Left ventricle myocardium inferior (tissue), 1 donor: ENCODE results near the gene ROPN1B. TPM values are rescaled to one million over a fixed set of nuclear protein-coding genes. Genes with fewer than 3 reads are reported as not detected.
A peak's percentile ranks its signal among the peaks of the same experiment; 100 is the strongest.
"Not testable (repeated sequence)": the region's sequence is repeated elsewhere in the genome, so short reads cannot be mapped to it uniquely, and the experiment has no call there.

Source experiments
- DNase-seq: peaks from one replicate; pipeline ENCODE4 v3.0.0-alpha.2; 2020
- H3K27ac ChIP-seq: fragments of 200-600 bp; replicated peaks from 2 replicates; pipeline ENCODE4 v1.8.0; 2021
- H3K27me3 ChIP-seq: fragments of 200-600 bp; 2 replicates; pipeline ENCODE4 v1.8.0; 2021; ENCODE audit warnings: low read depth
- H3K36me3 ChIP-seq: fragments of 200-600 bp; 2 replicates; pipeline ENCODE4 v1.8.0; 2021
- H3K4me1 ChIP-seq: fragments of 200-600 bp; 2 replicates; pipeline ENCODE4 v1.8.0; 2021
- H3K4me3 ChIP-seq: fragments of 200-600 bp; 2 replicates; pipeline ENCODE4 v1.8.0; 2021; ENCODE audit warnings: mild to moderate bottlenecking, moderate library complexity
- H3K9me3 ChIP-seq: fragments of 200-600 bp; replicated peaks from 2 replicates; pipeline ENCODE4 v1.8.0; 2021
- CTCF ChIP-seq: fragments of 200-600 bp; IDR thresholded peaks from 2 replicates; pipeline ENCODE4 v1.8.0; 2021; ENCODE audit warnings: antibody characterized with exemption, mild to moderate bottlenecking, borderline replicate concordance
- intact Hi-C: fragments of 100-400 bp; cut with micrococcal nuclease; formaldehyde crosslinking; loops from one replicate; pipeline ENCODE4 v1.11.0; 2022
- total RNA-seq: library from RNA; stranded (reverse); fragmentation: NEBNext Ultra II Directional; extraction: Animal tissue kit (Norgen Biotek cat#: 25700); gene quantifications from one replicate; pipeline ENCODE4 v1.2.1, GENCODE V29; 2021
- donor health status: DM: no; HTN: yes; CAD: no; lungs with severe emphysema.

Gene ROPN1B
- total RNA-seq, 1 donor from 2014 or later: 4.0 TPM

GRCh38 chr3:125933397-125934173, 35.4 kb upstream of the ROPN1B start:
- H3K4me1 ChIP-seq, H3K27me3 ChIP-seq, DNase-seq, H3K4me3 ChIP-seq, intact Hi-C loops, H3K27ac ChIP-seq, H3K9me3 ChIP-seq, H3K36me3 ChIP-seq: not testable (repeated sequence)

DNA sequence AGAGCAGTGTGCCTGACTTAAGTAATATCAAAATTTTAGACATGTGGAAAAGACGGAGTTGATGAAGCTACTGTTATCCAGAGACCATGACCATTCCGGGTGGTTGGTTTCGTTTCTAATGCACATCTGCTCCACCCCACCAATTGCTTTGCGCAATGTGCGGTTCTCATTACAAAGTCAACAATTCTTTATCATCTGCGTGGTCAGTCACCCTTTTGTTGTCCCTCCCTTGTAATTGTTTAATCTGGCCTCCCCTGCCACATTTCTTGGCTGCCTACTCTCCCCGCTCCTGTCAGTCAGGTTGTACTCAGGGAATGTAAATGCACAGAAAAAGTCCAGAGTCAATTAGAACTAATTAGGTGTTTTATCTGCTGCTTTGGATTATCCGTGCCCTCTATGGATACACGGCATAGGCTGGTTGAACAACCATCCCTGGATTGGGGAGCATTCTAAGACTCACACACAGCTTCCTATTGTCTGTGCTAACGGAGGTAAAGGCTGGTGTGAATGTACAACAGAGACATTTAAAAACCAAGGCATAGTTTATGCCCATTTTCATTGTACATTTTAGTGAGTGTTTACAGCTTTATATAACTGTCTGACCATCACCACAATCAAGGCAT, 33.6 kb upstream of the ROPN1B start:
- H3K36me3 ChIP-seq, DNase-seq, H3K27ac ChIP-seq, H3K9me3 ChIP-seq, H3K4me1 ChIP-seq, H3K27me3 ChIP-seq, intact Hi-C loops: not testable (repeated sequence)
- H3K4me3 ChIP-seq: peak overlapping the region; percentile 23

DNA sequence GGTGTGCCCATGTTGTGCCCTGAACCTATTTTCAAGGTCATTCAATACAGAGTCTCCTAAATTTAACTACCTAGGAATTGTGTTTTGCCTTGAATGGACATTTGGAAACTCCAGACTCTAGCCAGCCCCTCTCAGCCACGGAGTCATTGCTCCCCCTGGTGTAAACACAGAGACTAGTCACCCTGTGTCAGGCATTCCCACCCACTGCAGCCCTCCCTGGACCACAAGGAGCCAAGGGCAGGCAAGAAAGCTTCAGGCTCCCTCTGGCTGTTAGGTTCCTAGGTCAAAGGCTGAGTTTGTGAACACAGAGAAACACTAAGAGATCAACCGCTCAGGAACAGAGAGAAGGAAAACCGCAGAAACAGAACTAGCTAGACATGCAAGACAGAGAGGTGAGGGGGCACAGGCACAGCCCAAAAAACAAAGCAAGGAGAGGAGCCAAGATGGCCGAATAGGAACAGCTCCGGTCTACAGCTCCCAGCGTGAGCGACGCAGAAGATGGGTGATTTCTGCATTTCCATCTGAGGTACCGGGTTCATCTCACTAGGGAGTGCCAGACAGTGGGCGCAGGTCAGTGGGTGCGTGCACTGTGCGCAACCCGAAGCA, 32.7 kb upstream of the ROPN1B start:
- H3K36me3 ChIP-seq, H3K9me3 ChIP-seq, H3K27me3 ChIP-seq, H3K27ac ChIP-seq, H3K4me3 ChIP-seq, DNase-seq, H3K4me1 ChIP-seq, intact Hi-C loops: not testable (repeated sequence)
- TF ChIP-seq CTCF: peak; percentile 60

- intact Hi-C loops, H3K4me1 ChIP-seq, H3K9me3 ChIP-seq, H3K4me3 ChIP-seq, H3K27ac ChIP-seq, H3K36me3 ChIP-seq, DNase-seq, H3K27me3 ChIP-seq: not testable (repeated sequence)
Measured at GRCh38 chr3:125936891-125937290, 32.1 kb upstream of the ROPN1B start.

GRCh38 chr3:125947806-125948205, 21.2 kb upstream of the ROPN1B start:
- intact Hi-C loops: not testable (repeated sequence)

GRCh38 chr3:125948901-125949300, 20.1 kb upstream of the ROPN1B start:
- H3K4me3 ChIP-seq, H3K9me3 ChIP-seq, H3K4me1 ChIP-seq, DNase-seq, H3K27ac ChIP-seq, H3K36me3 ChIP-seq, intact Hi-C loops: not testable (repeated sequence)
- H3K27me3 ChIP-seq: peaks cover 50% of the 10 kb centered on the region

More at GRCh38 chr3:125947806-125948205, 21.2 kb upstream of the ROPN1B start:
- H3K27ac ChIP-seq, H3K9me3 ChIP-seq, H3K4me1 ChIP-seq, DNase-seq, H3K36me3 ChIP-seq, H3K4me3 ChIP-seq: not testable (repeated sequence)
- H3K27me3 ChIP-seq: peaks cover 50% of the 10 kb centered on the region

DNA sequence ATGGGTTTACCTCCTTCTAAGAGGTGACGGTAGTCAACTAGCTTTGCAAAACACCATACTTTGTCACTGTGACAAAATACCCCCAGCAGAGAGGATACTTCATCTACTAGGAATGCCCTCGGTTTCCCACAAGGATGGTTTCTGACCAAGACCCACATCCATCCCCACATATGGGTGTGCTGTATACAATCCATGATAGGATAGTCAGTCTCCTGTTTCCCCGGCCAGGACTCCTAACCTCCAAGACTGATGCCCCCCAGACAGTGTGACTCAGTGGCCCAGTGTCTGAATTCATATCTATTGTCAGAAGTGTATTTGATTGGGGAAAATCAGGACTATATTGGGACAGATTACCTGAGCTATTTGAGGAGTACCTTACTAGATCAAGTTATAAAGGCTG, 17.8 kb upstream of the ROPN1B start:
- DNase-seq, intact Hi-C loops, H3K4me1 ChIP-seq, H3K4me3 ChIP-seq, H3K9me3 ChIP-seq, H3K27ac ChIP-seq, H3K36me3 ChIP-seq: not testable (repeated sequence)
- H3K27me3 ChIP-seq: peaks cover 58% of the 10 kb centered on the region

GRCh38 chr3:125957020-125957419, 12.0 kb upstream of the ROPN1B start:
- H3K4me3 ChIP-seq, H3K27ac ChIP-seq, DNase-seq, H3K9me3 ChIP-seq, H3K36me3 ChIP-seq, intact Hi-C loops, H3K4me1 ChIP-seq: not testable (repeated sequence)
- H3K27me3 ChIP-seq: peaks cover 76% of the 10 kb centered on the region
